Mucosa of descending colon (tissue), 3 donors: ENCODE results near the gene PSMC1. TPM values are rescaled to one million over a fixed set of nuclear protein-coding genes. Genes with fewer than 3 reads are reported as not detected.
A peak's percentile ranks its signal among the peaks of the same experiment; 100 is the strongest.
"Not testable (repeated sequence)": the region's sequence is repeated elsewhere in the genome, so short reads cannot be mapped to it uniquely, and the experiment has no call there.

Source experiments
- ATAC-seq: fragments of 200-7000 bp; cut with Tn5 transposase; one replicate; pipeline ENCODE4 v1.9.1; 2020; ENCODE audit warnings: mild to moderate bottlenecking, moderate library complexity
- DNase-seq, 3 donors: peaks; one replicate each; pipeline ENCODE4 v3.0.0-alpha.2; 2020
- H3K36me3 ChIP-seq: fragments of 200-600 bp; one replicate; pipeline ENCODE4 v1.8.0; 2021; ENCODE audit warnings: low read depth, mild to moderate bottlenecking
- H3K4me1 ChIP-seq: fragments of 200-600 bp; one replicate; pipeline ENCODE4 v1.8.0; 2021; ENCODE audit warnings: low read depth, mild to moderate bottlenecking
- H3K4me3 ChIP-seq: fragments of 200-600 bp; one replicate; pipeline ENCODE4 v1.8.0; 2021; ENCODE audit warnings: mild to moderate bottlenecking
- H3K9me3 ChIP-seq: fragments of 200-600 bp; one replicate; pipeline ENCODE4 v1.8.0; 2021; ENCODE audit warnings: mild to moderate bottlenecking
- CTCF ChIP-seq: fragments of 200-600 bp; IDR thresholded peaks from one replicate; pipeline ENCODE4 v1.8.0; 2022; ENCODE audit warnings: antibody characterized with exemption, mild to moderate bottlenecking
- intact Hi-C, 2 donors: fragments of 100-400 bp; cut with DNase I in 1 of 2; cut with micrococcal nuclease in 1 of 2; formaldehyde crosslinking; loops; one replicate each; pipeline versions ENCODE4 v1.11.0 to v1.11.1; 2022; cut with DNase I, micrococcal nuclease
- total RNA-seq, 3 donors: library from RNA; stranded (reverse); fragmentation: NEBNext Ultra II Directional in 2 of 3; extraction: Animal tissue kit (Norgen Biotek cat#: 25700) in 2 of 3; gene quantifications; one replicate each; pipeline versions ENCODE4 v1.2.1 to v1.2.4, GENCODE V29; 2021 to 2023
- donor health status: DM: no; HTN: no; CAD: no; lungs with moderate emphysema.
- donor health status: DM: no; HTN: no; CAD: no.
- donor health status: DM: no; HTN: yes; CAD: no.

Gene PSMC1
- total RNA-seq, 3 donors from 2014 or later: 70.2 to 79.6 (median 78.6) TPM

DNA sequence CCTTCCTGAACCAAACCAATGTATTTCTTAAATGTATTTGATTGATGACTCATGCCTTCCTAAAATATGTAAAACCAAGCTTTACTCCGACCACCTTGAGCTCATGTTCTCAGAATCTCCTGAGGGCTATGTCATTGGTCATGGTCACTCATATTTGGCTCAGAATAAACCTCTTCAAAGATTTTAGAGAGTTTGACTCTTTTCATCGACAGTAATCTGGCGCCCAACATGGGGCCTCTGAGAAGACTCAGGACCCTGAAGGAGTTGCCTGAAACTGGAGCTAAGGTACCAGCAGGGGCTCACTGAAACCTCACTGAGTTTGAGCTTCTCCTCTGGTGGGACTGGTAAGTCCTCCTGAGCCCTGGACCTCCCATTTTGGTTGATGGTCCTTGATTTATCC is 17.2 kb upstream of the PSMC1 start:
- no peak for TF ChIP-seq CTCF
- no peak overlapping the region for H3K4me3 ChIP-seq
- H3K36me3 ChIP-seq: no peaks in the 10 kb centered on the region
- ATAC-seq (no peak), DNase-seq (no peak)
- H3K9me3 ChIP-seq: peaks cover 39% of the 10 kb centered on the region
- intact Hi-C loops: loop anchor here in 1 of 2 donors (10.0 kb wide), 1 partner anchor 264 kb away; no protein-coding TSS in a partner anchor
- no peaks in the 10 kb centered on the region for H3K4me1 ChIP-seq

- no peak for DNase-seq
- ATAC-seq: no peak
- Histone ChIP-seq H3K4me1 (no peaks in the 10 kb centered on the region), H3K36me3 (no peaks in the 10 kb centered on the region), H3K9me3 (peaks cover 39% of the 10 kb centered on the region), H3K4me3 (no peak overlapping the region)
- intact Hi-C loops: no loop called here
- no peak for TF ChIP-seq CTCF
Observed at GRCh38 chr14:90242444-90242843, 13.9 kb upstream of the PSMC1 start.

DNA sequence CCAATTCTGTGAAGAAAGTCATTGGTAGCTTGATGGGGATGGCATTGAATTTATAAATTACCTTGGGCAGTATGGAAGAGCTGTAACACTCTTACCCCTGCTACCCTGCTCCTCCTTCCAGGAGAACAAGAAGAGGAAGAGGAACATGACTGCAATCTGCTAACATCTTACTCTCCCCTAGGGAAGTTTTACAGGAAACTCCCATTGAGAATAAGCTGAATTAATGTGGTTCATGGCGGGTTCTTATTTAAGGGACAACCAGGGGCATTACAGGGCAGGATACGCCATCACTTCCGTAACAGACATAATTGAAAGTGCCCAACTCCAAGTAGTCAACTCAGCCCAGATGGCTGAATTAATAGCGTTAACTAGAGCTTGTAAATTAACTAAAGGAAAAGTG is 9.4 kb upstream of the PSMC1 start:
- Histone ChIP-seq H3K36me3 (no peaks in the 10 kb centered on the region), H3K4me1 (no peaks in the 10 kb centered on the region), H3K4me3 (no peak overlapping the region), H3K9me3 (no peaks in the 10 kb centered on the region)
- intact Hi-C loops: no loop called here
- TF ChIP-seq CTCF: no peak
- DNase-seq (no peak), ATAC-seq (no peak)

GRCh38 chr14:90247441-90247840 is 8.9 kb upstream of the PSMC1 start:
- intact Hi-C loops, ATAC-seq, H3K9me3 ChIP-seq: not testable (repeated sequence)

GRCh38 chr14:90248594-90248993 is 7.8 kb upstream of the PSMC1 start:
- peak; percentile 17 for ATAC-seq
- intact Hi-C loops: no loop called here
- no peaks in the 10 kb centered on the region for H3K36me3 ChIP-seq
- no peaks in the 10 kb centered on the region for H3K4me1 ChIP-seq
- DNase-seq: no peak
- no peak overlapping the region for H3K4me3 ChIP-seq
- H3K9me3 ChIP-seq: no peaks in the 10 kb centered on the region
- no peak for TF ChIP-seq CTCF

More at GRCh38 chr14:90247441-90247840, 8.9 kb upstream of the PSMC1 start:
- not testable (repeated sequence) for DNase-seq, H3K4me3 ChIP-seq, H3K4me1 ChIP-seq, H3K36me3 ChIP-seq

- H3K4me1 ChIP-seq: peaks cover 9% of the 10 kb centered on the region
- no peak overlapping the region for H3K4me3 ChIP-seq
- ATAC-seq (no peak), DNase-seq (no peak)
- H3K9me3 ChIP-seq: no peaks in the 10 kb centered on the region
- intact Hi-C loops: no loop called here
- TF ChIP-seq CTCF: no peak
- H3K36me3 ChIP-seq: no peaks in the 10 kb centered on the region
Observed at GRCh38 chr14:90253826-90254225, 2.5 kb upstream of the PSMC1 start.
